RWPE2 (cell line): Measurements from ENCODE around the gene ZNF428.

Experiments
- ATAC-seq: fragments of 200-7000 bp; cut with Tn5 transposase; 3 replicates; pipeline ENCODE4 v1.9.1; 2021; ENCODE audit warnings: low read depth
- DNase-seq: peaks from one replicate; pipeline ENCODE4 v3.0.0-alpha.2; 2020; ENCODE audit warnings: low spot score
- H3K27ac ChIP-seq: fragments of 450-650 bp; 2 replicates; pipeline ENCODE4 v1.5.1; 2017; ENCODE audit warnings: mild to moderate bottlenecking; ENCODE audit not compliant: poor library complexity, severe bottlenecking
- H3K27me3 ChIP-seq: fragments of 250-450 bp; sonication (Bioruptor Pico); 2 replicates; pipeline ENCODE4 v1.5.1; 2021; ENCODE audit warnings: mild to moderate bottlenecking, moderate library complexity; ENCODE audit not compliant: insufficient read depth, poor library complexity, severe bottlenecking
- H3K36me3 ChIP-seq: fragments of 250-450 bp; sonication (Bioruptor Pico); 2 replicates; pipeline ENCODE4 v1.5.1; 2020; ENCODE audit warnings: low read depth, mild to moderate bottlenecking, moderate library complexity
- H3K4me1 ChIP-seq: fragments of 250-450 bp; sonication (Bioruptor Pico); 2 replicates; pipeline ENCODE4 v1.5.1; 2021; ENCODE audit warnings: mild to moderate bottlenecking, moderate library complexity; ENCODE audit not compliant: insufficient read depth, poor library complexity, severe bottlenecking
- H3K4me3 ChIP-seq: fragments of 250-450 bp; sonication (Bioruptor Pico); 2 replicates; pipeline ENCODE4 v1.5.1; 2021; ENCODE audit warnings: mild to moderate bottlenecking, moderate library complexity; ENCODE audit not compliant: severe bottlenecking
- H3K9me3 ChIP-seq: fragments of 250-450 bp; sonication (Bioruptor Pico); 2 replicates; pipeline ENCODE4 v1.5.1; 2021; ENCODE audit warnings: mild to moderate bottlenecking, moderate library complexity; ENCODE audit not compliant: severe bottlenecking
- TF ChIP-seq, protein P1 (sequence below): fragments of 450-650 bp; IDR thresholded peaks from one replicate; pipeline ENCODE4 v1.5.1; 2017; ENCODE audit warnings: mild to moderate bottlenecking, moderate library complexity; ENCODE audit not compliant: poor library complexity, severe bottlenecking

Gene ZNF428

DNA sequence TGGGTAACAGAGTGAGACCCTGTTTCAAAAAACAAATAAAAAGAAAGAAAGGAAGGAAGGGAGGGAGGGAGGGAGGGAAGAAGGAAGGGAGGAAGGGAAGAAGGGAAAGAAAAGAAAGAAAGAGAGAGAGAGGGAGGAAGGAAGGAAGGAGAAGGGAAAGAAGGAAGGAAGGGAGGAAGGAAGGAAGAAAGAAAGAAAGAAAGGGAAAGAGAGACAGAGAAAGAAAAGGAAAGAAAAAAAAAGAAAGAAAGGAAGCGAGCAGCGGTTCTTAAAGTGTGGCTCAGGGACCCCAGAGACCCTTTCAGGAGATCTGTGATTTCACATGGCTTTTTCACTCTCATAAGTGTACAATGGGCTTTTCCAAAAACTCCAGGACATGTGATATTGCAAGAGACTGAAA, 30.1 kb upstream of the ZNF428 start:
- peaks cover 55% of the 10 kb centered on the region for H3K36me3 ChIP-seq

GRCh38 chr19:43648633-43649032, 29.2 kb upstream of the ZNF428 start:
- ATAC-seq = no peak
- H3K36me3 ChIP-seq = peaks cover 51% of the 10 kb centered on the region

More for the DNA sequence above, 30.1 kb upstream of the ZNF428 start:
- H3K27ac ChIP-seq = no peak overlapping the region
- no peak for ATAC-seq
- no peak overlapping the region for H3K4me3 ChIP-seq
- DNase-seq = no peak
- no peaks in the 10 kb centered on the region for H3K27me3 ChIP-seq
- H3K9me3 ChIP-seq = no peaks in the 10 kb centered on the region
- no peaks in the 10 kb centered on the region for H3K4me1 ChIP-seq
- TF ChIP-seq, protein P1, sequence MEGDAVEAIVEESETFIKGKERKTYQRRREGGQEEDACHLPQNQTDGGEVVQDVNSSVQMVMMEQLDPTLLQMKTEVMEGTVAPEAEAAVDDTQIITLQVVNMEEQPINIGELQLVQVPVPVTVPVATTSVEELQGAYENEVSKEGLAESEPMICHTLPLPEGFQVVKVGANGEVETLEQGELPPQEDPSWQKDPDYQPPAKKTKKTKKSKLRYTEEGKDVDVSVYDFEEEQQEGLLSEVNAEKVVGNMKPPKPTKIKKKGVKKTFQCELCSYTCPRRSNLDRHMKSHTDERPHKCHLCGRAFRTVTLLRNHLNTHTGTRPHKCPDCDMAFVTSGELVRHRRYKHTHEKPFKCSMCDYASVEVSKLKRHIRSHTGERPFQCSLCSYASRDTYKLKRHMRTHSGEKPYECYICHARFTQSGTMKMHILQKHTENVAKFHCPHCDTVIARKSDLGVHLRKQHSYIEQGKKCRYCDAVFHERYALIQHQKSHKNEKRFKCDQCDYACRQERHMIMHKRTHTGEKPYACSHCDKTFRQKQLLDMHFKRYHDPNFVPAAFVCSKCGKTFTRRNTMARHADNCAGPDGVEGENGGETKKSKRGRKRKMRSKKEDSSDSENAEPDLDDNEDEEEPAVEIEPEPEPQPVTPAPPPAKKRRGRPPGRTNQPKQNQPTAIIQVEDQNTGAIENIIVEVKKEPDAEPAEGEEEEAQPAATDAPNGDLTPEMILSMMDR = no peak

DNA sequence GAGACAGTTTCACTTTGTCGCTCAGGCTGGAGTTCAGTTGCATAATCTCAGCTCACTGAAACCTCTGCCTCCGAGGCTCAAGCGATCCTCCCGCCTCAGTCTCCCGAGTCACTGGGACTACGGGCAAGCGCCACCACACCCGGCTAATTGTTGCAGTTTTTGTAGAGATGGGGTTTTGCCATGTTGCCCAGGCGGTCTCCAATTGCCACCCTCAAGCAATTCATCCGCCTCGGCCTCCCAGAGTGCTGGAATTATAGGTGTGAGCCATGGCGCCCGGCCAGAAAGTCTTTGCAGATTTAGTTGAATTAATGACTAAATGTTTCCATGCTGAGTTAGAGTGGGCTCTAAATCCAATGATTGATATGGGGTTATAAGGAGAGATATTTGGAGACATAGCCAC, 24.8 kb upstream of the ZNF428 start:
- Histone ChIP-seq H3K4me3 (no peak overlapping the region), H3K36me3 (peaks cover 18% of the 10 kb centered on the region), H3K27ac (no peak overlapping the region), H3K9me3 (no peaks in the 10 kb centered on the region), H3K27me3 (peaks cover under 1% of the 10 kb centered on the region), H3K4me1 (no peaks in the 10 kb centered on the region)
- TF ChIP-seq, protein P1 = no peak
- DNase-seq = no peak
- no peak for ATAC-seq

More at GRCh38 chr19:43648633-43649032, 29.2 kb upstream of the ZNF428 start:
- TF ChIP-seq, protein P1 = no peak
- no peak overlapping the region for H3K27ac ChIP-seq
- H3K9me3 ChIP-seq = no peaks in the 10 kb centered on the region
- no peaks in the 10 kb centered on the region for H3K27me3 ChIP-seq
- no peak for DNase-seq
- no peaks in the 10 kb centered on the region for H3K4me1 ChIP-seq
- no peak overlapping the region for H3K4me3 ChIP-seq

DNA sequence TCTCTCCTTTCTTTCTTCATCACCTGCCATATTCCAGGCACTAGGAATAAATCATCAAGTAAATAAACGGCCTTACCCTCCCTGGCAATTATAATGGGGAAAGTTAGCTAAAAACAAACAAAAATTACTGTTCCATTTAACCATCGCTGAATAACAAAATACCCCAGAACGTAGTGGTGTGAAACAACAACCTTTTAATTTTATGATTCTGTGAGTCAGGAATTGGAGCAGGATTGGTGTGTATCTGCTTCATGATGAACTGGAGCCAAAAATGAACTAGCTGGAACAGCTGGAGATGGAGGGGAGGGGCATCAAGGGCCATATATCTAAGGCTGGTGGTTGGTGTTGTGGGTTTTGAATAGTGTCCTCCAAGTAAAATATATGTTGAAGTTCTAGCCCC, 23.9 kb upstream of the ZNF428 start:
- DNase-seq (no peak), ATAC-seq (no peak)
- TF ChIP-seq, protein P1 = no peak
- Histone ChIP-seq H3K36me3 (peaks cover 9% of the 10 kb centered on the region), H3K4me1 (no peaks in the 10 kb centered on the region), H3K9me3 (no peaks in the 10 kb centered on the region), H3K27ac (no peak overlapping the region), H3K4me3 (no peak overlapping the region), H3K27me3 (peaks cover 9% of the 10 kb centered on the region)

- no peak overlapping the region for H3K4me3 ChIP-seq
- no peaks in the 10 kb centered on the region for H3K9me3 ChIP-seq
- DNase-seq (no peak), ATAC-seq (no peak)
- no peak overlapping the region for H3K27ac ChIP-seq
- peaks cover 15% of the 10 kb centered on the region for H3K27me3 ChIP-seq
- H3K36me3 ChIP-seq = peaks cover 5% of the 10 kb centered on the region; the same call in 1 of the 2 replicates
- H3K4me1 ChIP-seq = no peaks in the 10 kb centered on the region
- TF ChIP-seq, protein P1 = no peak
These were observed 23.1 kb upstream of the ZNF428 start for GRCh38 chr19:43642531-43642930.
